Spleen (tissue), 11 donors: ENCODE results near the gene ITFG1. TPM values are rescaled to one million over a fixed set of nuclear protein-coding genes. Genes with fewer than 3 reads are reported as not detected.

ENCODE experiments used
- DNase-seq: peaks from one replicate; pipeline ENCODE4 v3.0.0-alpha.2; 2020
- H3K27ac ChIP-seq, 8 donors: fragments of 200-600 bp; sonication (generic) in 7 of 8; 1 replicate in 4 of 8; 2 replicates in 4 of 8; pipeline versions ENCODE4 v1.5.0 to v1.8.0; 2016 to 2021; ENCODE audit warnings: inconsistent platforms in 4 of 8, mild to moderate bottlenecking in 4 of 8, moderate library complexity in 1 of 8
- H3K27me3 ChIP-seq, 7 donors: fragments of 200-600 bp; sonication (generic) in 6 of 7; replicated peaks in 1 of 7; 1 replicate in 4 of 7; 2 replicates in 3 of 7; pipeline versions ENCODE4 v1.5.0 to v1.8.0; 2016 to 2021; ENCODE audit warnings: inconsistent platforms in 3 of 7, mild to moderate bottlenecking in 1 of 7
- H3K36me3 ChIP-seq, 6 donors: fragments of 200-600 bp; sonication (generic) in 5 of 6; 1 replicate in 4 of 6; 2 replicates in 2 of 6; pipeline versions ENCODE4 v1.5.0 to v1.8.0; 2016 to 2021; ENCODE audit warnings: inconsistent platforms in 2 of 6
- H3K4me1 ChIP-seq, 6 donors: fragments of 200-600 bp; sonication (generic) in 5 of 6; 1 replicate in 3 of 6; 2 replicates in 3 of 6; pipeline versions ENCODE4 v1.5.0 to v1.8.0; 2016 to 2021; ENCODE audit warnings: inconsistent platforms in 3 of 6
- H3K4me3 ChIP-seq, 8 donors: fragments of 200-600 bp; sonication (generic) in 7 of 8; 1 replicate in 4 of 8; 2 replicates in 4 of 8; pipeline versions ENCODE4 v1.5.0 to v1.8.0; 2016 to 2021; ENCODE audit warnings: inconsistent platforms in 4 of 8, mild to moderate bottlenecking in 4 of 8, moderate library complexity in 2 of 8
- H3K9me3 ChIP-seq, 8 donors: fragments of 200-600 bp; sonication (generic) in 7 of 8; 1 replicate in 4 of 8; 2 replicates in 4 of 8; pipeline versions ENCODE4 v1.5.0 to v1.8.0; 2016 to 2021; ENCODE audit warnings: inconsistent platforms in 4 of 8
- CTCF ChIP-seq, 11 experiments: fragments of 200-600 bp in 7 of 11; fragments of 450-650 bp in 4 of 11; sonication (generic) in 4 of 11; IDR thresholded peaks in 8 of 11; conservative IDR thresholded peaks in 3 of 11; 1 replicate in 7 of 11; 2 replicates in 4 of 11; pipeline versions ENCODE4 v1.4.0 to v1.8.0; 2016 to 2021; ENCODE audit warnings: antibody characterized with exemption in 11 of 11, inconsistent platforms in 4 of 11, mild to moderate bottlenecking in 1 of 11
- POLR2A ChIP-seq, 3 donors: fragments of 450-650 bp; IDR thresholded peaks; one replicate each; pipeline ENCODE4 v1.5.1; 2017; ENCODE audit warnings: antibody characterized with exemption in 3 of 3, mild to moderate bottlenecking in 1 of 3
- POLR2AphosphoS5 ChIP-seq, 3 donors: sonication (generic); formaldehyde crosslinking; IDR thresholded peaks; one replicate each; pipeline ENCODE4 v1.5.1; 2017; ENCODE audit warnings: antibody characterized with exemption in 3 of 3
- WGBS, 5 donors: extraction: QIAGEN DNeasy Blood & Tissue Kit in 3 of 5; methylation state at CpG; one replicate each; pipeline versions ENCODE4 v1.1.5 to v1.1.7; 2013 to 2018; 5-methylcytosine and 5-hydroxymethylcytosine counted together
- intact Hi-C: fragments of 100-400 bp; cut with DNase I; formaldehyde crosslinking; loops from one replicate; pipeline ENCODE4 v1.15.0; 2023; ENCODE audit warnings: low total_unique reads
- polyA plus RNA-seq, 3 donors: library from polyadenylated mRNA; stranded (reverse); fragments of 200-250 nt; gene quantifications; one replicate each; pipeline ENCODE4 v1.2.1, GENCODE V29; 2013
- total RNA-seq, 7 donors: library from RNA; depleted of rRNA in 3 of 7; stranded (reverse); fragments of >200 nt in 3 of 7; fragmentation: NEBNext Ultra II Directional in 4 of 7; extraction: Animal tissue kit (Norgen Biotek cat#: 25700) in 4 of 7; gene quantifications; one replicate each; pipeline versions ENCODE4 v1.1.0 to v1.2.1, GENCODE V29; 2016 to 2021
- donor health status: healthy with polysubstance abuse.
- donor health status: DM: no; HTN: no; CAD: no; lungs with moderate emphysema.
- donor health status: DM: no; HTN: no; CAD: no.
- donor health status: Bipolar disorder and iron deficiency.
- donor health status: healthy.
- donor health status: DM: no; HTN: no; CAD: no.
- donor health status: DM: yes; HTN: yes; CAD: no.

The ITFG1 gene
- total and polyA plus RNA-seq, 10 donors, result 9.0 to 62.3 (median 47.6) TPM

GRCh38 chr16:47488051-47488450, 27.2 kb upstream of the ITFG1 start:
- Histone ChIP-seq H3K4me1 (peaks cover 0 to 54% (median 15%) of the 10 kb centered on the region in 6 donors), H3K4me3 (no peak overlapping the region), H3K36me3 (peaks cover 0 to 56% (median 2%) of the 10 kb centered on the region in 6 donors), H3K9me3 (peaks cover 0 to 53% (median 39%) of the 10 kb centered on the region in 8 donors), H3K27me3 (no peaks in the 10 kb centered on the region), H3K27ac (no peak overlapping the region)
- DNase-seq, result no peak
- WGBS, 5 donors, result 80 to 99% (median 99%) methylated on average over 3 of the region's 3 CpGs
- no peak for TF ChIP-seq POLR2A (IDR thresholded peaks at IDR 0.05)
- TF ChIP-seq POLR2AphosphoS5 (IDR thresholded peaks at IDR 0.05), result no peak
- TF ChIP-seq CTCF (IDR thresholded peaks at IDR 0.05 in 8 of 11, conservative IDR thresholded peaks at IDR 0.05 in 3 of 11), result no peak
- intact Hi-C loops, result no loop called here

- Histone ChIP-seq H3K9me3 (peaks cover 0 to 45% (median 38%) of the 10 kb centered on the region in 8 donors), H3K4me3 (no peak overlapping the region), H3K27ac (no peak overlapping the region), H3K27me3 (no peaks in the 10 kb centered on the region), H3K36me3 (peaks cover 0 to 56% (median 2%) of the 10 kb centered on the region in 6 donors), H3K4me1 (peaks cover 0 to 51% (median 13%) of the 10 kb centered on the region in 6 donors)
- TF ChIP-seq POLR2AphosphoS5 (IDR thresholded peaks at IDR 0.05) (no peak), POLR2A (IDR thresholded peaks at IDR 0.05) (no peak), CTCF (IDR thresholded peaks at IDR 0.05 in 8 of 11, conservative IDR thresholded peaks at IDR 0.05 in 3 of 11) (no peak)
- DNase-seq, result no peak
- intact Hi-C loops, result no loop called here
These were observed 26.0 kb upstream of the ITFG1 start for GRCh38 chr16:47486856-47487255.

- Histone ChIP-seq H3K27me3 (no peaks in the 10 kb centered on the region), H3K9me3 (peaks cover 0 to 12% (median 9%) of the 10 kb centered on the region in 8 donors), H3K27ac (no peak overlapping the region), H3K4me1 (peaks cover 0 to 60% (median 27%) of the 10 kb centered on the region in 6 donors), H3K4me3 (no peak overlapping the region), H3K36me3 (peaks cover 0 to 27% (median 0%) of the 10 kb centered on the region in 6 donors)
- intact Hi-C loops, result no loop called here
- no peak for TF ChIP-seq POLR2AphosphoS5 (IDR thresholded peaks at IDR 0.05)
- no peak for DNase-seq
- WGBS, 5 donors, result 77 to 97% (median 94%) methylated on average over 2 of the region's 2 CpGs
These were observed 22.8 kb upstream of the ITFG1 start for GRCh38 chr16:47483616-47484015.

GRCh38 chr16:47481698-47482374, 21.0 kb upstream of the ITFG1 start:
- no peaks in the 10 kb centered on the region for H3K27me3 ChIP-seq
- WGBS, 5 donors, result 65 to 73% (median 71%) methylated on average over 6 of the region's 6 CpGs
- H3K9me3 ChIP-seq, result no peaks in the 10 kb centered on the region
- peak overlapping the region in 3 of 8 donors; percentile 3 to 35 (median 8) for H3K27ac ChIP-seq
- DNase-seq, result no peak
- peaks cover 0 to 64% (median 29%) of the 10 kb centered on the region in 6 donors for H3K4me1 ChIP-seq
- intact Hi-C loops, result no loop called here
- H3K36me3 ChIP-seq, result peaks cover 0 to 10% (median 0%) of the 10 kb centered on the region in 6 donors
- TF ChIP-seq CTCF (IDR thresholded peaks at IDR 0.05 in 8 of 11, conservative IDR thresholded peaks at IDR 0.05 in 3 of 11) (no peak), POLR2A (IDR thresholded peaks at IDR 0.05) (no peak), POLR2AphosphoS5 (IDR thresholded peaks at IDR 0.05) (no peak)
- no peak overlapping the region for H3K4me3 ChIP-seq
